ENCODE results near the gene CD36.

GRCh38 chr7:80607136-80607535, 31.3 kb upstream of the CD36 start:
- TF ChIP-seq CTCF (IDR thresholded peaks at IDR 0.05) (no peak), POLR2A (IDR thresholded peaks at IDR 0.05) (no peak)

All from esophagus squamous epithelium (tissue), 4 donors.